ENCODE data around the gene FAM120B. TPM values are rescaled to one million over a fixed set of nuclear protein-coding genes. Genes with fewer than 3 reads are reported as not detected.

The FAM120B gene
- total RNA-seq, 4 donors from 2014 or later, result 16.8 to 35.0 (median 22.2) TPM

GRCh38 chr6:170452767-170453545 lies 146.4 kb downstream of the FAM120B start:
- DNase-seq (ENCODE audit: low spot score), result no peak
- TF ChIP-seq CTCF (IDR thresholded peaks at IDR 0.05), result no peak

GRCh38 chr6:170453586-170454511 lies 147.3 kb downstream of the FAM120B start:
- ATAC-seq (ENCODE audit: low FRiP score), result peak; percentile 9
- TF ChIP-seq CTCF (IDR thresholded peaks at IDR 0.05), result no peak
- no peak for DNase-seq (ENCODE audit: low spot score)

More at GRCh38 chr6:170452767-170453545, 146.4 kb downstream of the FAM120B start:
- ATAC-seq (ENCODE audit: low FRiP score), result no peak

GRCh38 chr6:170454512-170455285 lies 148.1 kb downstream of the FAM120B start:
- DNase-seq (ENCODE audit: low spot score) (no peak), ATAC-seq (ENCODE audit: low FRiP score) (no peak)
- TF ChIP-seq CTCF (IDR thresholded peaks at IDR 0.05), result no peak

GRCh38 chr6:170455335-170455979 lies 148.9 kb downstream of the FAM120B start:
- no peak for TF ChIP-seq CTCF (IDR thresholded peaks at IDR 0.05)
- DNase-seq (ENCODE audit: low spot score) (no peak), ATAC-seq (ENCODE audit: low FRiP score) (no peak)

GRCh38 chr6:170456334-170456733 lies 149.8 kb downstream of the FAM120B start:
- no peak for TF ChIP-seq CTCF (IDR thresholded peaks at IDR 0.05)
- DNase-seq (ENCODE audit: low spot score) (no peak), ATAC-seq (ENCODE audit: low FRiP score) (no peak)

Small RNA genes within 50 kb of the gene (small RNA-seq; reads per million reads assigned to genes)
- not detected for gene MIR4644

Other genes starting within 250 kb of the FAM120B start
- gene DLL1, start 15.7 kb upstream of the FAM120B start, total RNA-seq, result 10 to 100 TPM in 3 of 4 donors, 1 to 10 TPM in 1; 7.3 to 16.6 (median 12.4) TPM
- gene PSMB1, start 246.5 kb downstream of the FAM120B start, total RNA-seq, result 100 to 1,000 TPM; 187 to 269 (median 218) TPM
- 10 to 100 TPM; 11.4 to 20.1 (median 19.9) TPM for gene TBP, start 247.6 kb downstream of the FAM120B start, total RNA-seq

All from omental fat pad (tissue), 4 donors.